Spleen (tissue), 11 donors: ENCODE results near the gene GRN. TPM values are rescaled to one million over a fixed set of nuclear protein-coding genes. Genes with fewer than 3 reads are reported as not detected.
A peak's percentile ranks its signal among the peaks of the same experiment; 100 is the strongest.

Experiments used
- DNase-seq: peaks from one replicate; pipeline ENCODE4 v3.0.0-alpha.2; 2020
- H3K27ac ChIP-seq, 8 donors: fragments of 200-600 bp; sonication (generic) in 7 of 8; 1 replicate in 4 of 8; 2 replicates in 4 of 8; pipeline versions ENCODE4 v1.5.0 to v1.8.0; 2016 to 2021; ENCODE audit warnings: inconsistent platforms in 4 of 8, mild to moderate bottlenecking in 4 of 8, moderate library complexity in 1 of 8
- H3K27me3 ChIP-seq, 7 donors: fragments of 200-600 bp; sonication (generic) in 6 of 7; replicated peaks in 1 of 7; 1 replicate in 4 of 7; 2 replicates in 3 of 7; pipeline versions ENCODE4 v1.5.0 to v1.8.0; 2016 to 2021; ENCODE audit warnings: inconsistent platforms in 3 of 7, mild to moderate bottlenecking in 1 of 7
- H3K36me3 ChIP-seq, 6 donors: fragments of 200-600 bp; sonication (generic) in 5 of 6; 1 replicate in 4 of 6; 2 replicates in 2 of 6; pipeline versions ENCODE4 v1.5.0 to v1.8.0; 2016 to 2021; ENCODE audit warnings: inconsistent platforms in 2 of 6
- H3K4me1 ChIP-seq, 6 donors: fragments of 200-600 bp; sonication (generic) in 5 of 6; 1 replicate in 3 of 6; 2 replicates in 3 of 6; pipeline versions ENCODE4 v1.5.0 to v1.8.0; 2016 to 2021; ENCODE audit warnings: inconsistent platforms in 3 of 6
- H3K4me3 ChIP-seq, 8 donors: fragments of 200-600 bp; sonication (generic) in 7 of 8; 1 replicate in 4 of 8; 2 replicates in 4 of 8; pipeline versions ENCODE4 v1.5.0 to v1.8.0; 2016 to 2021; ENCODE audit warnings: inconsistent platforms in 4 of 8, mild to moderate bottlenecking in 4 of 8, moderate library complexity in 2 of 8
- H3K9me3 ChIP-seq, 8 donors: fragments of 200-600 bp; sonication (generic) in 7 of 8; 1 replicate in 4 of 8; 2 replicates in 4 of 8; pipeline versions ENCODE4 v1.5.0 to v1.8.0; 2016 to 2021; ENCODE audit warnings: inconsistent platforms in 4 of 8
- POLR2A ChIP-seq, 3 donors: fragments of 450-650 bp; IDR thresholded peaks; one replicate each; pipeline ENCODE4 v1.5.1; 2017; ENCODE audit warnings: antibody characterized with exemption in 3 of 3, mild to moderate bottlenecking in 1 of 3
- POLR2AphosphoS5 ChIP-seq, 3 donors: sonication (generic); formaldehyde crosslinking; IDR thresholded peaks; one replicate each; pipeline ENCODE4 v1.5.1; 2017; ENCODE audit warnings: antibody characterized with exemption in 3 of 3
- WGBS, 5 donors: extraction: QIAGEN DNeasy Blood & Tissue Kit in 3 of 5; methylation state at CpG; one replicate each; pipeline versions ENCODE4 v1.1.5 to v1.1.7; 2013 to 2018; 5-methylcytosine and 5-hydroxymethylcytosine counted together
- intact Hi-C: fragments of 100-400 bp; cut with DNase I; formaldehyde crosslinking; loops from one replicate; pipeline ENCODE4 v1.15.0; 2023; ENCODE audit warnings: low total_unique reads
- polyA plus RNA-seq, 3 donors: library from polyadenylated mRNA; stranded (reverse); fragments of 200-250 nt; gene quantifications; one replicate each; pipeline ENCODE4 v1.2.1, GENCODE V29; 2013
- total RNA-seq, 7 donors: library from RNA; depleted of rRNA in 3 of 7; stranded (reverse); fragments of >200 nt in 3 of 7; fragmentation: NEBNext Ultra II Directional in 4 of 7; extraction: Animal tissue kit (Norgen Biotek cat#: 25700) in 4 of 7; gene quantifications; one replicate each; pipeline versions ENCODE4 v1.1.0 to v1.2.1, GENCODE V29; 2016 to 2021
- TF ChIP-seq, protein P1 (sequence below), 11 experiments: fragments of 200-600 bp in 7 of 11; fragments of 450-650 bp in 4 of 11; sonication (generic) in 4 of 11; IDR thresholded peaks in 8 of 11; conservative IDR thresholded peaks in 3 of 11; 1 replicate in 7 of 11; 2 replicates in 4 of 11; pipeline versions ENCODE4 v1.4.0 to v1.8.0; 2016 to 2021; ENCODE audit warnings: antibody characterized with exemption in 11 of 11, inconsistent platforms in 4 of 11, mild to moderate bottlenecking in 1 of 11
- donor health status: healthy with polysubstance abuse.
- donor health status: DM: no; HTN: no; CAD: no; lungs with moderate emphysema.
- donor health status: DM: no; HTN: no; CAD: no.
- donor health status: Bipolar disorder and iron deficiency.
- donor health status: healthy.
- donor health status: DM: no; HTN: no; CAD: no.
- donor health status: DM: yes; HTN: yes; CAD: no.

GRN gene
- total and polyA plus RNA-seq, 10 donors: 135 to 896 (median 512) TPM

DNA sequence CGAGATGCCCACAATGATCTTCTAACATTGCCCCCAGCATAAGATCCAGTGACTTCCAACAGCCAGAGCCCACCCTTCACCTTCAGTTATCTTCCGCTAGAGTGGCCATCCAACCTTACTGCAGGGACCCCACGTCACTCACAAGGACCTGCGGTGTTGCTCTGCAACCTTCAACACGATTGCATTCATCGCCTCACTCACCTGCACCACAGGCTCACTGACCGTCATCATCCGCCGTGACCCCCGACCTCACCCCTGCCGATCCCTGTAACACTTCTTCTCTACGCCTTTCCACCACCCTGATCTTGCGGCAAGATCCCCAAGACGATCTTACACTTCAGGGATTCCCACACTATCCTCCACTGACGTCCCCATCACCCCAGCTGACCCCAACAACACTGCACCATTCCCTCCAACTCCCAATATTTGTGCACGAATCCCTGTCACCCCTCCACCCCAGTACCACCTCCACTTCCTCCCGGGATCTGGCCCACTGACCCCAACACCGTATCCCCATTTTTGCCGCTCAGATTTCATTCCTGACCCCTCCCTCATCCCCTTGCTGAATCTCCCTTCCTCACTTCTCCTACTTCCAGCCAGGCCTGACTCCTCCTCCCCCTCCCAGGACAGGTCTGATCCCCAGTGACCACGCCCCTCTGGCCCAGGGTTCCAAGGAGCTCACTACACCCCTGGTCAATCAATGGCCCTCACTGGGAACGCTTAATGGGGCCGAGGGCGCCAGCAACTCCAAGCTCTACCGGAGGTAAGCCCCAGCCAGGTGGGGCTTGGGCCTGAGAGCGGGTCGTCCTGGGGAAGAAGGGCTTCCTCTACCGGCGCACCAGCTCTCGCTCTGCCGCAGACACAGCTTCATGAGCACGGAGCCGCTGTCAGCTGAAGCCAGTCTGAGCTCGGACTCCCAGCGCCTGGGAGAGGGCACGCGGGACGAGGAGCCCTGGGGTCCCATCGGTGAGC, 29.1 kb upstream of the GRN start:
- no peak for DNase-seq

DNA sequence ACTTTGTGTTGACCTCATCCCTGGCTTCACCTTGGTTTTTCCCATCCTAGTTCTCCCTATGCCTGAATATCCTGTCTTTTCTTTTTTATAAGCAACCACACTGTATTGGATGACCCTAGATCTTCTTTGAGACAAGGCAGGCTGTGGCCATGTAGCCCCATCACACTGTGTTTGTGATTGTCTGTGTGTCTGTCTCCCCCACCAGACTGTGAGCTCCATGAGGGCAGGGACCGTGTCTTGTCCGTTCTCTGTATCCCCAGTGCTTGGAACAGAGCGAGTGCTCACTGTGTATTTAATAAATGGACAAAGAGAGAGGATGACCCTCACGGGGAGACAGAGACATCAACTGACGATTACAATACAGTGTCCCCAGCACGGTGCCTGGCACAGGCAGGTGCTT, 27.6 kb upstream of the GRN start:
- H3K4me1 ChIP-seq: peaks cover 4 to 47% (median 21%) of the 10 kb centered on the region in 6 donors
- H3K9me3 ChIP-seq: no peaks in the 10 kb centered on the region
- intact Hi-C loops: no loop called here
- H3K4me3 ChIP-seq: no peak overlapping the region
- H3K27ac ChIP-seq: no peak overlapping the region
- peaks cover 0 to 58% (median 33%) of the 10 kb centered on the region in 7 donors for H3K27me3 ChIP-seq
- 89 to 96% (median 90%) methylated on average over 6 of the region's 6 CpGs for WGBS, 5 donors
- no peak for DNase-seq
- peaks cover 0 to 39% (median 34%) of the 10 kb centered on the region in 6 donors for H3K36me3 ChIP-seq
- TF ChIP-seq POLR2A (IDR thresholded peaks at IDR 0.05) (no peak), POLR2AphosphoS5 (IDR thresholded peaks at IDR 0.05) (no peak)
- TF ChIP-seq, protein P1, sequence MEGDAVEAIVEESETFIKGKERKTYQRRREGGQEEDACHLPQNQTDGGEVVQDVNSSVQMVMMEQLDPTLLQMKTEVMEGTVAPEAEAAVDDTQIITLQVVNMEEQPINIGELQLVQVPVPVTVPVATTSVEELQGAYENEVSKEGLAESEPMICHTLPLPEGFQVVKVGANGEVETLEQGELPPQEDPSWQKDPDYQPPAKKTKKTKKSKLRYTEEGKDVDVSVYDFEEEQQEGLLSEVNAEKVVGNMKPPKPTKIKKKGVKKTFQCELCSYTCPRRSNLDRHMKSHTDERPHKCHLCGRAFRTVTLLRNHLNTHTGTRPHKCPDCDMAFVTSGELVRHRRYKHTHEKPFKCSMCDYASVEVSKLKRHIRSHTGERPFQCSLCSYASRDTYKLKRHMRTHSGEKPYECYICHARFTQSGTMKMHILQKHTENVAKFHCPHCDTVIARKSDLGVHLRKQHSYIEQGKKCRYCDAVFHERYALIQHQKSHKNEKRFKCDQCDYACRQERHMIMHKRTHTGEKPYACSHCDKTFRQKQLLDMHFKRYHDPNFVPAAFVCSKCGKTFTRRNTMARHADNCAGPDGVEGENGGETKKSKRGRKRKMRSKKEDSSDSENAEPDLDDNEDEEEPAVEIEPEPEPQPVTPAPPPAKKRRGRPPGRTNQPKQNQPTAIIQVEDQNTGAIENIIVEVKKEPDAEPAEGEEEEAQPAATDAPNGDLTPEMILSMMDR (IDR thresholded peaks at IDR 0.05 in 8 of 11, conservative IDR thresholded peaks at IDR 0.05 in 3 of 11): no peak

More for the DNA sequence above, 29.1 kb upstream of the GRN start:
- WGBS, 5 donors: 7 to 9% (median 9%) methylated on average over 38 of the region's 38 CpGs
- intact Hi-C loops: no loop called here
- H3K27ac ChIP-seq: no peak overlapping the region
- H3K4me3 ChIP-seq: peak overlapping the region in 3 of 8 donors; percentile 29 to 67 (median 31)
- H3K9me3 ChIP-seq: no peaks in the 10 kb centered on the region
- H3K27me3 ChIP-seq: peaks cover 0 to 68% (median 33%) of the 10 kb centered on the region in 7 donors
- peaks cover 4 to 34% (median 19%) of the 10 kb centered on the region in 6 donors for H3K4me1 ChIP-seq
- H3K36me3 ChIP-seq: peaks cover 0 to 24% (median 20%) of the 10 kb centered on the region in 6 donors
- TF ChIP-seq POLR2AphosphoS5 (IDR thresholded peaks at IDR 0.05) (peak in 2 of 3 donors; percentile 10 to 57), POLR2A (IDR thresholded peaks at IDR 0.05) (no peak)

DNA sequence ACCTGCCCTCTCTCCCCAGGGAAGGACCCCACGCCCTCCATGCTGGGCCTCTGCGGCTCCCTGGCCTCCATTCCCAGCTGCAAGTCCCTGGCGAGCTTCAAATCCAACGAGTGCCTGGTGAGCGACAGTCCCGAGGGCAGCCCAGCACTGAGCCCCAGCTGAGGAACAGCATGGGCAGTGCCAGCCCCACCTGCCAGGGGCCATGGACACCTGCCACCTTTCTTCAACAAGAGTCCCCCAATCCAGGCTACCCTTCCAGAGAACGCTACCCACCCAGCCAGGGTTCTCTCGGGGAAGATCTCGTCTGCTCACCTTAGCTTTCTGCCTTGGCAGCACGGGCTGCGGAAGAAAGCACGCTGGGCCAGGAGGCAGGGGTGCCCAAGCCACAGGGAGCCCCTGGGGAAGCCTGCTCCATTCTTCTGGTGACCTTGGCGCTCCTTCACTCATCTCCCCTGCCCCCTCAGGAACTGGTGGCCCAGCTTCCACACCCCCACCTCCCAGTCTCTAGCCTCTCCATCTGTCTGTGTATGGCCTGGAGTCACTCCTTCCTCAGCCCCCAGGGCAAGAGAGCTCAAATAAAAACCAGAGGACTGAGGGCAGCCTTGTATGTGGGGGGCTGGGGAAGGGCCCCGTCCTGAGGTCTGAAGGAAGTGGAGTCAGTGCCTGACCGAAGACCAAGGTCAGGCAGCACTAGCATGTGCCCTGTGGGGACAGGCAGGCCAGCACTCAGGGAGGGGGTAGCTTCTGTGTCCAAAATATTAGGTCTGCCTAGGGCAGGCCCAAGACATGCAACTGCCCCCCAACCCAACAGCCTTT, 26.8 kb upstream of the GRN start:
- no peak for DNase-seq
- intact Hi-C loops: no loop called here
- no peak overlapping the region for H3K27ac ChIP-seq
- H3K9me3 ChIP-seq: no peaks in the 10 kb centered on the region
- peaks cover 4 to 54% (median 28%) of the 10 kb centered on the region in 6 donors for H3K4me1 ChIP-seq
- peaks cover 0 to 51% (median 33%) of the 10 kb centered on the region in 7 donors for H3K27me3 ChIP-seq
- 78 to 86% (median 84%) methylated on average over 11 to 15 of the region's 15 CpGs for WGBS, 5 donors
- H3K36me3 ChIP-seq: peaks cover 0 to 41% (median 34%) of the 10 kb centered on the region in 6 donors
- TF ChIP-seq POLR2A (IDR thresholded peaks at IDR 0.05): no peak
- TF ChIP-seq POLR2AphosphoS5 (IDR thresholded peaks at IDR 0.05): peak in 2 of 3 donors; percentile 46 to 61
- H3K4me3 ChIP-seq: no peak overlapping the region

DNA sequence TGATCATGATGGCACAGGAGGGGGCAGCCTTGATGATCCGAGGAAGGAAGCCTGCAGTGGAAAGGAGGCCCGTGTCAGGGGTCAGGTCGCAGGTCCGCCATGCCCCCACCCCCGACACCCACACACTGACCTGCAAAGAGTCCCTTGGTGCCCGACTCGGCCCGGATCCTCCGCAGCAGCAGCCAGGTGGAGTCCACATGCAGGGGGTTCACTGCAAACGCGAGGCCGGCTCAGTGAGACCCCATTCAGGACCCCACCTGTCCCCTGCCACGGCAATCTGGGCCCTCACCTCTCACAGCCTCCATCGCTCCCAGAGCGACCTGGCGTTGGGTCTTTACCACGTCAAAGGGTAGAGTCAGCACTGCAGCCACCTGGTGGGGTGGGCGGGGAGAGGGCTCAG, 25.0 kb upstream of the GRN start:
- Histone ChIP-seq H3K36me3 (peaks cover 0 to 41% (median 34%) of the 10 kb centered on the region in 6 donors), H3K27me3 (peaks cover 0 to 33% (median 19%) of the 10 kb centered on the region in 7 donors), H3K4me1 (peaks cover 7 to 58% (median 34%) of the 10 kb centered on the region in 6 donors), H3K27ac (no peak overlapping the region), H3K9me3 (no peaks in the 10 kb centered on the region), H3K4me3 (no peak overlapping the region)
- TF ChIP-seq POLR2AphosphoS5 (IDR thresholded peaks at IDR 0.05) (peak in 1 of 3 donors; percentile 24), POLR2A (IDR thresholded peaks at IDR 0.05) (no peak)
- intact Hi-C loops: no loop called here
- WGBS, 5 donors: 81 to 92% (median 91%) methylated on average over 16 to 18 of the region's 18 CpGs
- DNase-seq: no peak
